SH-SY5Y (cell line): ENCODE data around the gene CHURC1.

Experiments
- GATA2 ChIP-seq: IDR thresholded peaks from 2 replicates; pipeline ENCODE4 v1.6.1; 2011; ENCODE audit warnings: mild to moderate bottlenecking, low read depth, low read length
- GATA3 ChIP-seq: IDR thresholded peaks from 2 replicates; pipeline ENCODE4 v1.6.1; 2011; ENCODE audit warnings: low read depth, mild to moderate bottlenecking, low read length, moderate library complexity

The CHURC1 gene

DNA sequence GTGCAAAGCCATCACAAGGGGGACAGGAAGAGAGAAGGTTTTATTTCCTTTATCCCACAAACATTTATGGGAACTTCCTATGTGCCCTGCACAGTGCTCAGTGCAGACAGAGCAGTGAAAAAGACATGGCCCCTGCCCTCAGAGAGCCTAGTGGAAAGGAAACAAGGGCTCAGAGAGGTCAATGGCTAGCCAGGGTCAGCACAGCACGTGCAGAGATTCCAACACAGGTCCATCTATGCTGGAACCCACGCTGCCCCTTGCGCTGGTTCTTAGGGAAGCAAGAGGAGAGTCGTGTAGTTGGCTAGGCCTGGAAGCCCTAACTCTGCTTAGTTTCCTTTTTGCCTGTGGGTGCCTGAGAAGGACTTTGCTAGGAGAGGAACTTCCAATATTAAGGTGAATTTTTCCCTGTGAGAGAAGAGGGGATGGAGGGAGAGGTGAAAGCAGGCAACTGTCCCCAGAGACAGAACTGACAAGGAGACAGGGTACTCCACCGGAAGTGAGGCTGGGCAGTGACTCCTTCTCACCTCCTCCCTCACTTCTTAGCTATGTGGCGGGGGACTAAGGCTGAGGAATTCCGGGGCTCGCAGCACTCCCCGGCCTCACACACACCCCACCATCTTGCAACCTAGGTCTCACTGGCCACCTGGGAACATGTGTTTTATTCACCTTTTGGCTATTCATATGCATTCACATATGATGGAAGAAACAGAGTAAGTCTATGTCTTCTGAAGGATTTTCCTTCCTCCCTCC lies 40.4 kb downstream of the CHURC1 start:
- TF ChIP-seq GATA2 (no peak), GATA3 (no peak)

GRCh38 chr14:64955297-64955696 lies 41.0 kb downstream of the CHURC1 start:
- no peak for TF ChIP-seq GATA2
- TF ChIP-seq GATA3 = no peak

- TF ChIP-seq GATA2 (no peak), GATA3 (no peak)
These were observed 42.6 kb downstream of the CHURC1 start for GRCh38 chr14:64956697-64957406.

DNA sequence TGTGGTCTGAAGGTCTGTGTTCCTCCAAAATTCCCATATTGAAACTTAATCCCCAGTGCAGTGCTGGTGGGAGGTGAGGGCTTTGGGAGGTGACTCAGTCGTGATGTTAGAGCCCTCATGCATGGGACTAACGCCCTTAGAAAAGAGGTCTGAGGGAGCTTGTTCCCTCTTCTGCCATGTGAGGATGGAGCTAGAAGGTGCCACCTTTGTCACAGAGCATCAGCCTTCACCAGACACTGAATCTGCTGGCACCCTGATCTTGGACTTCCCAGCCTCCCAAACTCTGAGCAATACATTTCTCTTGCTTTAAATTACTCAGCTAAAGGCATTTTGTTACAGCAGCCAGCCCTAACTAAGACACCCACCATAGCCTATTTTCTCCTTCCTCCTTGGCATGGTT lies 43.9 kb downstream of the CHURC1 start:
- no peak for TF ChIP-seq GATA2

GRCh38 chr14:64958743-64959142 lies 44.5 kb downstream of the CHURC1 start:
- TF ChIP-seq GATA3 = no peak
- no peak for TF ChIP-seq GATA2

DNA sequence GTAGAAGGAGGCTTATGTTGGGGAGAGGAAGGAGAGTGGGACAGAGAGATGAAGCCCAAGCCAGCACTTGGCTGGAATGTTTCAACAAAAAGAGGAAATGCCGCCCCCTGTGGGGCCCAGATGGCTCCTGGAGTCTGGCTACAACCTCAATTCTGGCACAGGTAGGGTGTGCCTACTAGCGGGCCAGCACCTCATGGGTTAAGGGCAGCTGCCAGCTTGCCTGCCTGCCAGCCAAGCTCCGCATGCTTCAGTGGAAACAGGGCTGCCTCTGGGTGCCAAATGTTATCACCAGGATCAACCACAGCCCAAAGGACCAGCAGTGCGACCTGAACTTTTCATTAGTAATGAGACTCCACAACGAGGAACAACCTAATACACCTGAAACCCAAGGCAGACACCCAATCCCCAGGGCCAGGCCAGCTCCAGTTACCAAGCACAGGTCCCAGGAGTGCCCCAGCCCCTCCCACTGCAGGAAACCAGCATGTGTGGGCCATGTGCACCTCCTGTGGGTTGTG lies 46.6 kb downstream of the CHURC1 start:
- peak; percentile 68 for TF ChIP-seq GATA2
- no peak for TF ChIP-seq GATA3

- no peak for TF ChIP-seq GATA2
- TF ChIP-seq GATA3 = no peak
These were observed 49.4 kb downstream of the CHURC1 start for GRCh38 chr14:64963611-64964010.

DNA sequence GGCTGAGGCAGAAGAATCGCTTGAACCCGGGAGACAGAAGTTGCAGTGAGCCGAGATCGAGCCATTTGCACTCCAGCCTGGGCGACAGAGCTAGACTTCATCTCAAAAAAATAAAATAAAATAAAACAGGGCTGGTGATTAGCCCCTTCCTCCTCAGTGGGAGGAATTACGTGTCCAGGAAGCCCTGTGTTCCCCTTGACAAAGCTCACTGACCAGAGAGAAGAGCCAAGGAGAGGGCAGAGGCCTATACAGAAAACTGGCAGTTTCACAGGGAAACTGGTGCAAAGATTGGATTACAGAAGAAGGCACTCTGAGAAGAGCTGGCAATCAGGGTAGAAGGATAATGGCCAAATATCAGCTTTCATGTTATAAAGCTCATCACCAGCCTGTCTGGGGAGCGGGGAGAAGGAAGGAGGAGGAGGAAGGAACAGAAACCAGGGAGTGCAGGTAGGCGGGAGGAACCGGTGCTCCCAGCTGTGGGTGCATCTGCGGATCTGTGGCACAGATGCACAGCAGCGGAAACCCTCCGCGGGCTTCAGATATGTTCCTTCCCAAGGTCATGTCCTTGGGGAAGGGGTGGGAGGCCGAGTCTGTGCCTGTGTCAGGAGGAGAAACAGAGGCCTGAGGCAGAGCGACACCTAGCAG lies 51.2 kb downstream of the CHURC1 start:
- no peak for TF ChIP-seq GATA2
- TF ChIP-seq GATA3 = no peak

DNA sequence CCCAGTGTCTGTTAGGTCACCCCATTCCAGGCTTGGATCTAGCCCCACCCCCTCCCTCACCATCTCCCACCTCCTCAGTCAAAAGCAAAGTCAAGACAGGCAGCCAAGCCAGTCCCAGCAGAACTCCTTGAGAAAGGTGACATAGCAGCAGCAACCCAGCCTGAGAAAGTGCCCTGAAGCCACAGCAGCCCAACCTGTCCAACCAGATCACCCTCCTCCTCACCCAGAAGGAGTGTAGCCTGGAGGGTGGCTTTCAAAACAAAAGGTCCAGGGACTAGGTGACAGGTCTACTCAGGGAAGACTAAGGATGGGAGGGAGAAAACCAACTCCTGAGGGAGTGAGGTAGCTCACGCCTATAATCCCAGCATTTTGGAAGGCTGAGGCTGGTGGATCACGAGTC lies 52.7 kb downstream of the CHURC1 start:
- no peak for TF ChIP-seq GATA2
- no peak for TF ChIP-seq GATA3

DNA sequence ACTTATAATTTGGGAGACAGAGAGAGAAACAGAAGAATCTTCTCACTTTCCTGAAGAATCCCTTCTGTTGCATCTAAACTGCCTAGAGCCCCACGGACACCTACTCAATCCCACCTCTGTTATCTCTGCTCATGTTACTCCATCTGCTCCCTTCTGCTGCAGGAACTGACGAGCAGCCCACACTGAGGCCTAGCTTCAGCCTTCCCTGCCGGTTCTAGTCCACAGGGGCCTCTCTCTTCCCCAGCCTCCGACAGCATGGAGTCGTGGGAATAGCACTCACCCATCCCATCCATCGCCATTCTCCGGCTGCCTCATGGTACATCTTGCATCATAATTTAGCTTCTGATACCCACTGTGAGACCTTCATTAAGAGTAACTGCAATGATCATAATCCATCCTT lies 53.9 kb downstream of the CHURC1 start:
- no peak for TF ChIP-seq GATA2
- TF ChIP-seq GATA3 = no peak

GRCh38 chr14:64968651-64969050 lies 54.4 kb downstream of the CHURC1 start:
- no peak for TF ChIP-seq GATA3
- TF ChIP-seq GATA2 = no peak

GRCh38 chr14:64970041-64970440 lies 55.8 kb downstream of the CHURC1 start:
- TF ChIP-seq GATA2 (no peak), GATA3 (no peak)

GRCh38 chr14:64970776-64971477 lies 56.7 kb downstream of the CHURC1 start:
- no peak for TF ChIP-seq GATA3
- no peak for TF ChIP-seq GATA2

DNA sequence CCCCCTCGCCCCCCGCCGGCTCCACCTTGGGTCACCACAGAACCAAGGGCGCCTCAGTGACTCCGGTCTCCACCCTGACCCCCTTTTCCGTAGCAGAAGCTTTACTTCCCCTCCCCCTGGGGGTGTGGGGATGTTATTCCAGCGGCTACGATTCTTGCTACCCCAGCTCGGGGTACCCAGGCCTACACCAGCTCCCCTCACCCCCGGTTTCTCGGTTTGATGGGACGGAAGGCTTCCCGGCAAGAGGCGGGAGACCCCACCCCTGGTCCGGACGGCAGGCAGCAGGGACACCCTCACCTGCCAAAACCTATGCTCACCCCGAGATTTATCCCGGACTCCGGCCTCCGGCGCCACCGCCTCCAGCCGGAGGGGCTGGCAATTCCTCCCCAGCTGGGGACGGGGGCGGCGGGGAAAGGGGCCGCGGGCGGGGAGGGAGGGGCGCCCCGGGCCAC lies 57.3 kb downstream of the CHURC1 start:
- no peak for TF ChIP-seq GATA3
- TF ChIP-seq GATA2 = no peak
